CD4-positive, alpha-beta T cell treated with Interferon alpha-2 for 1 hour (primary cell): ENCODE results near the gene SLC15A1.
"Not testable (repeated sequence)": the region's sequence is repeated elsewhere in the genome, so short reads cannot be mapped to it uniquely, and the experiment has no call there.

Experiments used
- DNase-seq, 2 donors: peaks; one replicate each; pipeline ENCODE4 v3.0.0-alpha.2; 2020 to 2022

Gene SLC15A1

DNA sequence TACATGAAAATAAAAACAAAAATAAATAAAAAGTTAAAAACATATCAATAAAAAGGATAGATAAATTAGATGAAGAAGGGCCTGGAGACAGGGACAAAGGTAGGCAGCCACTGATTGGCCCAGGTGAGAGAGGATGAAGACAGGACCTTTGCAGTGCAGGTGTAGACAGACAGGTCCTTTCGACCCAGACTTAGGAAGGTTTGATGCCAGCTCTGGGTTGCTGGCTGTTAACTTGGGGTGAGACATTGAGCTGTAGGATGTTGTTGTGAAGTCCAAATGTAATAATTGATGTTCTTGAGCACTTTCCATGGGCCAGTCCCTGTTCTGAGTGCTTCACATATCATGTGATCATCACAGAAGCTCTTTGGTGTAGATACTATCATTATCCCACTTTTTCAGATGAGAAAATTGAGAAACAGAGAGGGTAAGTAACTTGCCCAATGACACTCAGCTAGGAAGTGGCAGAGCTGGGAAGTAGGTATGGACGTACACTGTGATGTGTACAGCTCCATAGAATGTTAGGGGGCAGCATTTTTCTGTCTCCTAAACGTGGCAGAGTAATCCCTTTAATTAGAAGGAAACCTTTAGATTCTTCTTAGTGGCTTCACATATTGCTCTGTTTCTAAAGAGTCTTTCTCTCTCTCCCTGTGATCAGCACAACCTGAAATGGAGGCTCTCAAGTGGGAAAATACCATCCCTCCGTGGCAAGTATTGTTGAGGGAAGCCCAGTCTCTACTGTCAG lies 99.6 kb downstream of the SLC15A1 start:
- no peak for DNase-seq

GRCh38 chr13:98652276-98652675 lies 100.2 kb downstream of the SLC15A1 start:
- no peak for DNase-seq

DNA sequence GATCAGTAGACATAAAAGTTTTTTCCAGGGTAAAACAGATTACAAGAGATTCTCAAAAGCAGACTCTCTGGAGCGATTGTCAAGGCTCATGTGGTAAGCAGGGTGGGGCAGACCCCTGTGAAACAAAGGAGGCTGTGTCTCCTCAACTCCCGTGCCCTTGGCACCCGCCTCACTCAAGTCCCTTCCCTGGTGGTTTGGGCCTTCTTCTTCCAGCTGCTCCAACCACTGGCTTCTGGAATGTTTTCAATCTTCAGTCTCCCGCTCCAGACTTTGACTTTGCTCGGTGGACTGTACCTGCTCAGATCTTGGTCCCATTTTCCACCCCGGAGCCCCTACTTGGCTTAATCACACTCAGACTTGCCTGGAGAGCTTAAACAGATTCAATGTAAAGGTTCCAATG lies 100.7 kb downstream of the SLC15A1 start:
- DNase-seq, result no peak

DNA sequence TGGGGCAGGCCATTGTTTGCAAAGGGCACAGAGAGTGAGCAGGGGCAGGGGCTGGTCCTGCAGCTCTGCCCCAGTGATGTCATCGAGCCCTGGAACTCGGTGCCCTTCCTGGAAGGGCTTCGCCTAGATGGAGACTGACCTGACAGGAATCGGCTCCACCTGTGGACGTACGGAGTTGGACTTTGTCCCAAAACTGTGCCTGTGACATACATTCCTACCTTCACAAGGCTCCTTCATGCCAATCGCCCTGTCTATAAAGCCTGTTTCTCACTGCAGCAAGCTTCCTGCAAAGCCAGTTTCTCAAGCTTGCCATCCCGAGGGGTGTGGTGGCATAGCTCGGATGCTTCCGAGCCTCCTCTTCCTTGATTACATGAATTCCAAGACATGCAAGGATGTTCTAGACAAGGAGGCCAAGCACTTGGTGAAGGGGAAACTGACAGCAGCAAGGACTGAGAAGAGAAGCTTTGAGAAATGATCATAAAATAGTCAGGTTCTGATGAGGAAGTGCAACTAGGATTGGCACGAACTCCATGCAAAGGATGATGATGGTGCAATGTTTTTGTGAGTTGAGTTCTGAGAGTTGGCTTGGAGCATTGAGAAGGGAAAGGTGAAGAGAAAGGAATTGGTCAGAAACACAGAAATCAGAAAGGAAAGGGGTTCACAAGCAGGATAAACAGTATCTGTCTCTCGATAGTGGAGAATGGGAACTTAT lies 101.9 kb downstream of the SLC15A1 start:
- no peak for DNase-seq

DNA sequence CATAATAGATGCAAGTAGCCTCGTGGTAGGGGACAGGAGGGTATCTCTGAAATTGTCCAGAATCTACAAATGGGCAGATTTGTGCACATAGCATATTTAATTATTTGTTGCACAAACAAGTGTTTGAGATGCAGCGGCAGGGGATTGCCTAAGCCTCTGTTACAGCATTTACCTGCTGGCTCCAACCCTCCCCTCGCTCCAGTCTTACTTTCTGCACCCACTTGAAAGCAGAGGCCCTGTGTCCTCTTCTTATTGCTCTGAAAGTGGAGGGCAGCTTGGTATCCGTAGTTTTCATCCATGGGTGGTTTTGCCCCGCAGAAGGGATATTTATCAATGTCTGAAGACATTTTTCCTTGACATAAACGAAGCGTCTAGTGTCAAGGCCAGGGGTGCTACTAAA lies 102.6 kb downstream of the SLC15A1 start:
- no peak for DNase-seq

DNA sequence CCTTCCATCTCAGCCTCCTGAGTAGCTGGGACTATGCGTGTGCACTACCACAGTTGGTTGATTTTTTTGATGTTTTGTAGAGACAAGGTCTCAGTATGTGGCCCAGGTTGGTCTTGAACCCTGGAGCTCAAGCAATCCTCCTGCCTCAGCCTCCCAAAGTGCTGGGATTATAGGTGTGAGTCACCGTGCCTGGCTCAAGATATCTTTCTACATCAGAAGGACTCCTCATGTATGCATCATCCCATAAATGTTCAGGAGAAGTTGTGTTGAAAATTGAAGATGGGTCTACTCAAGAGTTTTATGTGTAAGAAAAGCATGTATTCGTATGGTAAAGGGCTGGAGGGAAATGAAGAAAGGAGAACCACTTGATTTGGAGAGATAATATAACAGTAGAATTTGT lies 103.8 kb downstream of the SLC15A1 start:
- DNase-seq, result no peak

GRCh38 chr13:98648141-98648540 lies 104.3 kb downstream of the SLC15A1 start:
- DNase-seq, result no peak

- DNase-seq, result no peak
Observed at GRCh38 chr13:98647121-98647520, 105.4 kb downstream of the SLC15A1 start.

DNA sequence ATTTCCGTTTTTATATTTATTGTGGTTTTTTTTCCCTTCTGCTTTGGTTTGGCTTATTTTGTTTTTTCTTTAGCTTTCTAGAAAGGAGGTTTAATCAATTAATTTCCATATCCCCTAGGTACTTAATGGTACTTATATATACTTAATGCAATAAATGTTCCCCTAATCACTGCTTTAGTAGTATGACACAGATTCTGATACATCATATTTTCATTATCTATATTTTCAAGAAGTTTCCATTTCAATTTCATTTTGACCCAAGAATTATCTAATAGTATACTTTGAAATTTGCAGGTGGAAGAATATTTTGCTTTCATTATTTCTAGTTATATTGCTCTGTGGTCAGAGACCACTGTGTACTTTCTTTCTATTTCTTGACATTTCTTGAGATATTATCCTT lies 109.0 kb downstream of the SLC15A1 start:
- no peak for DNase-seq

- no peak for DNase-seq
Observed at GRCh38 chr13:98641075-98641474, 111.4 kb downstream of the SLC15A1 start.

- not testable (repeated sequence) for DNase-seq
Observed at GRCh38 chr13:98639785-98640184, 112.7 kb downstream of the SLC15A1 start.

- not testable (repeated sequence) for DNase-seq
Observed at GRCh38 chr13:98638352-98638751, 114.1 kb downstream of the SLC15A1 start.
